ENCODE data around the gene IPCEF1. TPM values are rescaled to one million over a fixed set of nuclear protein-coding genes. Genes with fewer than 3 reads are reported as not detected.

The IPCEF1 gene
- total RNA-seq, 1 donor from 2014 or later = not detected

DNA sequence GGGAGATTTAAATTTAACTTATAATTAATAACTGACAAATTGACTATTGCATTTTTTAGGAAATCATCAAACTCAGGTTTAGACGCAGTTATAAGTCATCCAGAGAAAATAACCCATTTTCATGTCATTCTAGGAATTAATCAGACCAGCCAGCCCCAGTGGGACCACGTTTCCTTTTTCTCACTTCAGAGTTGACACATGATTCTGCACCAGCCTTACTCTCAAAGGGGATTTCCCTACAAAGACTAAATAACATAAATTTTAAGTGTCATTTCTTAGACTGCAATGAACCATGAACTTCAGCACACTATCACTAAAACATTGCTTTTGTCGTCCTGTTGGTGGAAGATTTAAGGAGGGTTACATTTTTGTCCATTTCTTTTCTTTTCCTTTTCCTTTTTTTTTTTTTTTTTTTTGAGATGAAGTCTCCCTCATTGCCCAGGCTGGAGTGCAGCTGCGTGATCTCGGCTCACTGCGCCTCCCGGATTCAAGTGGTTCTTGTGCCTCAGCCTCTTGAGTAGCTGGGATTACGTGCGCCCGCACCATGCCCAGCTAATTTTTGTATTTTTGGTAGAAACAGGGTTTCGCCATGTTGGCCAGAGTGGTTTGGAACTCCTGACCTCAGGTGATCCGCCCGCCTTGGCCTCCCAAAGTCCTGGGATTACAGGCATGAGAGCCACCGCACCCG is 3.6 kb downstream of the IPCEF1 start:
- Mint-ChIP-seq H3K4me1 (ENCODE audit: low read depth) (peaks cover 5% of the 10 kb centered on the region), H3K36me3 (ENCODE audit: low read depth) (no peaks in the 10 kb centered on the region), H3K9me3 (ENCODE audit: low read depth) (no peaks in the 10 kb centered on the region), H3K4me3 (ENCODE audit: unreplicated experiment) (no peak overlapping the region), H3K27ac (ENCODE audit: unreplicated experiment) (no peak overlapping the region), H3K27me3 (ENCODE audit: low read depth) (no peaks in the 10 kb centered on the region)
- TF ChIP-seq, protein P1, sequence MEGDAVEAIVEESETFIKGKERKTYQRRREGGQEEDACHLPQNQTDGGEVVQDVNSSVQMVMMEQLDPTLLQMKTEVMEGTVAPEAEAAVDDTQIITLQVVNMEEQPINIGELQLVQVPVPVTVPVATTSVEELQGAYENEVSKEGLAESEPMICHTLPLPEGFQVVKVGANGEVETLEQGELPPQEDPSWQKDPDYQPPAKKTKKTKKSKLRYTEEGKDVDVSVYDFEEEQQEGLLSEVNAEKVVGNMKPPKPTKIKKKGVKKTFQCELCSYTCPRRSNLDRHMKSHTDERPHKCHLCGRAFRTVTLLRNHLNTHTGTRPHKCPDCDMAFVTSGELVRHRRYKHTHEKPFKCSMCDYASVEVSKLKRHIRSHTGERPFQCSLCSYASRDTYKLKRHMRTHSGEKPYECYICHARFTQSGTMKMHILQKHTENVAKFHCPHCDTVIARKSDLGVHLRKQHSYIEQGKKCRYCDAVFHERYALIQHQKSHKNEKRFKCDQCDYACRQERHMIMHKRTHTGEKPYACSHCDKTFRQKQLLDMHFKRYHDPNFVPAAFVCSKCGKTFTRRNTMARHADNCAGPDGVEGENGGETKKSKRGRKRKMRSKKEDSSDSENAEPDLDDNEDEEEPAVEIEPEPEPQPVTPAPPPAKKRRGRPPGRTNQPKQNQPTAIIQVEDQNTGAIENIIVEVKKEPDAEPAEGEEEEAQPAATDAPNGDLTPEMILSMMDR (IDR thresholded peaks at IDR 0.05) = no peak
- DNase-seq (ENCODE audit: low spot score) = no peak

DNA sequence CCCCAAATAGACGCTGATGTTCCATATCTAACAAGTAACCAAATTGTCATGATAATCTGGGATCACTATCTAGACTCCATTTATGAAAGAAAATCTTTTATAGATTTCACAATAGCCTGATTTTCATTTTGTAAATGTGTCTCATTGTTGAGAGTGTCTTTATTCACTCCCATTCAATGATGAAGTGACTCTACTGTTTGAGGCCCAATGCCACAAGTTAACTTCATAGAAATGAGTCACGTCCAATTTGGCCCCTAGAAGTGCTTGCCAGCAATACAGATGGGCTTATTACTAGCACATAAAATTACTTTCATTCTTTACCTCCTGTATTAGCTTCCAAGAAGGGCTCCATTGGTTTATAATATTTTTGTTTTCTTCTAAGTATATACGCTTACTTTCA is 6.3 kb downstream of the IPCEF1 start:
- no peak overlapping the region for H3K27ac Mint-ChIP-seq (ENCODE audit: unreplicated experiment)
- no peak for DNase-seq (ENCODE audit: low spot score)
- H3K9me3 Mint-ChIP-seq (ENCODE audit: low read depth) = peaks cover 2% of the 10 kb centered on the region
- TF ChIP-seq, protein P1 (IDR thresholded peaks at IDR 0.05) = no peak
- no peaks in the 10 kb centered on the region for H3K27me3 Mint-ChIP-seq (ENCODE audit: low read depth)
- H3K4me1 Mint-ChIP-seq (ENCODE audit: low read depth) = peaks cover 5% of the 10 kb centered on the region
- no peak overlapping the region for H3K4me3 Mint-ChIP-seq (ENCODE audit: unreplicated experiment)
- no peaks in the 10 kb centered on the region for H3K36me3 Mint-ChIP-seq (ENCODE audit: low read depth)

DNA sequence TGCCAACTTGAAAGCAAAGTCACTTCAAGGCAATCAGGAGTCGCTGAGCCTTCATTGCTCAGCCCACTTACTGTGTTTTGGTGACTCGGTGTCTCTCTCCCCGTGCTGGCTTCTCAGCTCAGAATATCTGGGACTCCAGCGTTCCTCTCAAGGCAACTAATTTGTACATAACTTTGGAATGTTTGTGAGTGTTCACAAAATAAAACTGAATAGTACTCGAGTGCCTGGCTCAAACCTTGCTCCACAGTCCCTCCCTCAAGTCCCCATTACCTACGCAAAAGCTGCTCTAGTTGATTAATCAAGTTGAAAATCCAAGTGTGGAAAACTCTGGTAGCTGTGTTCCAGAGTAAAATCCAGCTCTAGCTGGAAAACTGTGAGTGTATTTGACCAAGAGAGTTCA is 8.6 kb downstream of the IPCEF1 start:
- TF ChIP-seq, protein P1 (IDR thresholded peaks at IDR 0.05) = no peak
- H3K9me3 Mint-ChIP-seq (ENCODE audit: low read depth) = peaks cover 2% of the 10 kb centered on the region

DNA sequence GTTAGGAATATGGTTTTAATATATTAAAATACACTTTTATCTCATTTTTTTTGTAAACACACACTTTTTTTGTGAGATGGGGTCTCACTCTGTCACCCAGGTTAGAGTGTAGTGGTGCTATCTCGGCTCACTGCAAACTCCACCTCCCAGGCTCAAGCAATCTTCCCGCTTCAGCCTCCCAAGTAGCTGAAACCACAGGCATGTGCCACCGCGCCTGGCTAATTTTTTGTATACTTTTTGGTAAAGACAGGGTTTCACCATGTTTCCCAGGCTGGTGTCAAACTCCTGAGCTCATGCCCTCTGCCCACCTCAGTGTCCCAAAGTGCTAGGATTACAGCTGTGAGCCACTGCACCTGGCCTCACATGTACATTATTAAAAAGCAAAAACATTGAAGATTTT is 10.8 kb downstream of the IPCEF1 start:
- Mint-ChIP-seq H3K4me1 (ENCODE audit: low read depth) (peaks cover 4% of the 10 kb centered on the region), H3K36me3 (ENCODE audit: low read depth) (no peaks in the 10 kb centered on the region)
- TF ChIP-seq, protein P1 (IDR thresholded peaks at IDR 0.05) = no peak

More for the DNA sequence above, 8.6 kb downstream of the IPCEF1 start:
- no peaks in the 10 kb centered on the region for H3K4me1 Mint-ChIP-seq (ENCODE audit: low read depth)
- no peak overlapping the region for H3K27ac Mint-ChIP-seq (ENCODE audit: unreplicated experiment)
- DNase-seq (ENCODE audit: low spot score) = no peak
- no peaks in the 10 kb centered on the region for H3K27me3 Mint-ChIP-seq (ENCODE audit: low read depth)
- no peaks in the 10 kb centered on the region for H3K36me3 Mint-ChIP-seq (ENCODE audit: low read depth)
- H3K4me3 Mint-ChIP-seq (ENCODE audit: unreplicated experiment) = no peak overlapping the region

DNA sequence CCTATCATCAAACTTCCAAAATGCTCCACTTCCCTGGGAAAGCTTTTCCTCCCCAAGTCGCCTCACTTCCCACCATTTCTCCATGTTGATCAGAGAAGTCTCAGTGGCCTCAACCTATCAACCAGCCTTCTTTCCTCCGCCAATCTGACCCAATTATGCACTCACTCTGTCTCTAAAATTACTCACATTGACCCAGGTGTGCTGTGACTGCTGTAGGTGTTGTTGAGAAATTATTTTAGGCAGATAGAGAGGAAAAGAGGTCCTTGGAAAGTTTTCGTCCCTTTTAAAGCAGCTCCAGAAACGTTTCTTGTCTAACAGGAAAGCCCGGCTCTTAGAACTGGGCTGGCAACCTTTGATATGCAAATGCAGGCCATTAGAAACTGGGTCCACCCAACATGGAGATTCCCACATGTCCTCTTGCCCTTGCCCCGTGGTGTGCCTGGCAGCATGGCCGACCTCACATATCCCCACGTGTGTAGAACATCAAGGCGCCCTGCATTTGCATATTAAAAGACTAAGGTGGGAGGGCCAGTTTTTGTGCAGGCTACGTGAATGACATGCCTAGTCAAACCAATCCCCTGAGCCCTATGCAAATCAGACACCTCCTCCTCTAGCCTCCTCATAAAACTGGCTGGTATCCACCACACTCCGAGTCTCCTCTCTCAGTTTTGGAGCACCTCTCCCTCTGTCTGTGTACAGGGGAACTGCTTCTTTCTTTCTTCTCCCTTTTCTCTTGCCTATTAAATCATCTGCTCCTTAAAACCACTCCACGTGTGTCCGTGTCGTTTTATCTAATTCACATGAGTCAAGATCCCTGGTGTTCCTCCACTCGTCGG is 12.9 kb downstream of the IPCEF1 start:
- TF ChIP-seq, protein P1 (IDR thresholded peaks at IDR 0.05) = peak; percentile 60
- no peak for DNase-seq (ENCODE audit: low spot score)
- no peaks in the 10 kb centered on the region for H3K27me3 Mint-ChIP-seq (ENCODE audit: low read depth)

More for the DNA sequence above, 10.8 kb downstream of the IPCEF1 start:
- H3K9me3 Mint-ChIP-seq (ENCODE audit: low read depth) = peaks cover 2% of the 10 kb centered on the region
- H3K27ac Mint-ChIP-seq (ENCODE audit: unreplicated experiment) = no peak overlapping the region
- no peak overlapping the region for H3K4me3 Mint-ChIP-seq (ENCODE audit: unreplicated experiment)
- no peak for DNase-seq (ENCODE audit: low spot score)
- no peaks in the 10 kb centered on the region for H3K27me3 Mint-ChIP-seq (ENCODE audit: low read depth)

More for the DNA sequence above, 12.9 kb downstream of the IPCEF1 start:
- Mint-ChIP-seq H3K4me3 (ENCODE audit: unreplicated experiment) (no peak overlapping the region), H3K27ac (ENCODE audit: unreplicated experiment) (no peak overlapping the region), H3K9me3 (ENCODE audit: low read depth) (peaks cover 2% of the 10 kb centered on the region), H3K4me1 (ENCODE audit: low read depth) (peaks cover 4% of the 10 kb centered on the region), H3K36me3 (ENCODE audit: low read depth) (no peaks in the 10 kb centered on the region)
